Right renal cortex interstitium (tissue), 3 donors: ENCODE data around the gene PARN. TPM values are rescaled to one million over a fixed set of nuclear protein-coding genes. Genes with fewer than 3 reads are reported as not detected.
A peak's percentile ranks its signal among the peaks of the same experiment; 100 is the strongest.
"Not testable (repeated sequence)": the region's sequence is repeated elsewhere in the genome, so short reads cannot be mapped to it uniquely, and the experiment has no call there.

ENCODE experiments used
- DNase-seq, 3 donors: peaks; one replicate each; pipeline ENCODE4 v3.0.0-alpha.2; 2013; ENCODE audit warnings: low read depth in 3 of 3, low spot score in 2 of 3
- polyA plus RNA-seq, 3 donors: library from polyadenylated mRNA; unstranded; fragments of 120-200 nt; gene quantifications; one replicate each; pipeline ENCODE4 v1.2.1, GENCODE V29; 2013; ENCODE audit not compliant: insufficient read length in 3 of 3

Gene PARN
- polyA plus RNA-seq, 3 donors = 38.8 to 45.4 (median 38.9) TPM

- no peak for DNase-seq
Measured at GRCh38 chr16:14576532-14576931, 53.5 kb downstream of the PARN start.

DNA sequence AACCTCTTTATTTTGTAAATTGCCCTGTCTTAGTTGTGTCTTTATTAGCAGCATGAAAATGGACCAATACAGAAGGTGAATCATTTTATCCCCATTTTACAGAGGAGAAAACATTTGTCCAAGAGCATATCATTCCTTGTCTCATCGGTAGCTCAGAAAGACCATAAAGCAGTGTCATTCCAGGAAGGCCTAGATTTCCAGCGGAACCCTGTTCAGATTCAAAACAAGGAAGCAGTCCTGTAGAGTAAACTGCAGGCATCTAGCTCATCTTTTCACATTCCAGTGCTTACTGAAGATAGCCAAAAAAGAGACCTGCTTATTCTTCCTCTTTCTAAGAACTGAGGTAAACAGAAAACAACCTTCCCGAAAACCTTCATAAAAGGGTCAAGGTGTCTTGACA lies 54.0 kb downstream of the PARN start:
- no peak for DNase-seq

DNA sequence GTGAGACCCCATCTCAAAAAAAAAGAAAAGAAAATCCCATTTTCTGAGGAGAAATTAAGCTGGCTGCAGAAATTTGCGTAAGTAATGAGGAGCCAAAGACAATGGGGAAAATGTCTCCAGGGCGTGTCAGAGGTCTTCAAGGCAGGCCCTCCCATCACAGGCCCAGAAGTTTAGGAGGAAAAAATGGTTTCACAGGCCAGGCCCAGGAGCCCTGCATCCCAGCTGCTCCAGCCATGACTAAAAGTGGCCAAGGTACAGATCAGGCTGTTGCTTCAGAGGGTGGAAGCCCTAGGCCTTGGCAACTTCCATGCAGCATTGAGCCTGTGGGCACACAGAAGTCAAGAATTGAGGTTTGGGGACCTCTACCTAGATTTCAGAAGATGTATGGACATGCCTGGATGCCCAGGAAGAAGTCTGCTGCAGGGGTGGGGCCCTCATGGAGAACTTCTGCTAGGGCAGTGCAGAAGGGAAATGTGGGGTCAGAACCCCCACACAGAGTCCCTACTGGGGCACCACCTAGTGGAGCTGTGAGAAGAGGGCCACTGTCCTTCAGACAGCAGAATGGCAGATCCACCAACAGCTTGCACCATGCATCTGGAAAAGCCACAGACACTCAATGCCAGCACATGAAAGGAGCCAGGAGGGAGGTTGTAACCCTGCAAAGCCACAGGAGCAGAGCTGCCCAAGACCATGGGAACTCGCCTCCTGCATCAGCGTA lies 55.2 kb downstream of the PARN start:
- not testable (repeated sequence) for DNase-seq

DNA sequence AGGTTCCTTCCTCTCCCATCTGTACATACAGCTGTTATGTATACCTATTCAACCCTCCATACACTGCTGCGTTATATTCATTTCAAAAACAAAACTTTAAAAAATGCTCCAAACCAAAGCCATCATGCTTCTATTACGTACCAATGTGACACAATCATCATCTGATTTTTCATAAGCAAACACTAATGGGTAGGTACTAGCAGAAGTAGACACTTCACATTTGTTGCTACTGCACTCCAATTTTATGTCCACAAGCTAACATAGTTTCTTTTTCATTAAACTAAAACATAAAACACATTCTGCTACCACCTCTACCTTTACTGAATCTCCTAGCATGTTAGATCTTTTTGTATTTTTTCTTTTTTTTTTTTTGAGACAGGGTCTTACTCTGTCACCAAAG lies 57.5 kb downstream of the PARN start:
- no peak for DNase-seq

DNA sequence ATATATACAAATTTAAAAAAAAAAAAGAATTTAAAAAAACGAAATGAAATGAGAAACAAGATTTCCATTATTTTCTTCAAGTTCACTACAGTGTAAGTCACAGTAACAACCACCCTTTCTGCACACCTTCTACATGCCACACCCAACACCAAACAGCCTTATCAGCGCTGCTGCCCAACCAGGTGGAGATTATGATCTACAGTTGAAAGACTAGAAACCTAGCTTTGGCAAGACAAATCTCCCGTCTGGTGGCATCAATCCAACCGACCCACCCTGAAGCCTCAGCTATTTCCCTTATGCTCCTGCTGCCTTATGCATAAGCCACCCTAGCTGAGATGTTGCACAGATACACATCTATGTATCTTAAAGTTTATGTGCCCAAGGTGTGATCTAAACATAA lies 60.8 kb downstream of the PARN start:
- DNase-seq = no peak

DNA sequence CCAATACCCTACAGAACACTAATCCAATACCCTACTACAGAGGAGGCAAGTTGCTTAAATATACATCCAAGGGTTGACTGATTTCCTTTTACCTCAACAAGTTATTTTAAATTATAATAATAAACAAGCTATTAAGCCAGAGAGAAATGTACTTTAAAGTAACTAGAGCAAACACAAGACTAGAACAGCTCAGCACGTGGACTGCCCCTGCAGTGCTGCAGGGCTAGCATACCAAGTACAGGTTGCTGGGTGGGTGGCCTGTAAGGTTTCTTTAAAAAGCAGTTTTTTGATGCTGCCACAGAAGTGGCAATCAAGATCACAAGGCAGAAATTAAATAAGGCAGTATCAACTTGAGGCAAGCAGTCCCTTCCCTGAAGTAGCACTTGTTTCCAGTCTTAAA lies 63.5 kb downstream of the PARN start:
- no peak for DNase-seq

DNA sequence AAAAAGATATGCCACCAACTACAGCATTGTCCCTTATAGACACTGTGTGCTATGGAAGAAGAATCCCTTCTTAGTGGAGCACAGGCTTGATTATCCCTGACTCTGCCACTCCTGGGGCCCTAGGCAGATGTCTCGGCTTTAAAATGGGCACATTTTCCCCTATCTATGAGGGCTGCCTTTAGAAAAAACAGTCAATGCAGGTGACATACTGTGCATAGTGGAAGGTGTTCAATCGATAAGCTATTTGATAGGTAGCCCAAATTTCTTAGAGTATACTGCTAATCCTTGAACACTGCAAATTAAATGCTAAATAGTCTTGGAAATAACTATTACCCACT lies 64.4 kb downstream of the PARN start:
- no peak for DNase-seq

DNA sequence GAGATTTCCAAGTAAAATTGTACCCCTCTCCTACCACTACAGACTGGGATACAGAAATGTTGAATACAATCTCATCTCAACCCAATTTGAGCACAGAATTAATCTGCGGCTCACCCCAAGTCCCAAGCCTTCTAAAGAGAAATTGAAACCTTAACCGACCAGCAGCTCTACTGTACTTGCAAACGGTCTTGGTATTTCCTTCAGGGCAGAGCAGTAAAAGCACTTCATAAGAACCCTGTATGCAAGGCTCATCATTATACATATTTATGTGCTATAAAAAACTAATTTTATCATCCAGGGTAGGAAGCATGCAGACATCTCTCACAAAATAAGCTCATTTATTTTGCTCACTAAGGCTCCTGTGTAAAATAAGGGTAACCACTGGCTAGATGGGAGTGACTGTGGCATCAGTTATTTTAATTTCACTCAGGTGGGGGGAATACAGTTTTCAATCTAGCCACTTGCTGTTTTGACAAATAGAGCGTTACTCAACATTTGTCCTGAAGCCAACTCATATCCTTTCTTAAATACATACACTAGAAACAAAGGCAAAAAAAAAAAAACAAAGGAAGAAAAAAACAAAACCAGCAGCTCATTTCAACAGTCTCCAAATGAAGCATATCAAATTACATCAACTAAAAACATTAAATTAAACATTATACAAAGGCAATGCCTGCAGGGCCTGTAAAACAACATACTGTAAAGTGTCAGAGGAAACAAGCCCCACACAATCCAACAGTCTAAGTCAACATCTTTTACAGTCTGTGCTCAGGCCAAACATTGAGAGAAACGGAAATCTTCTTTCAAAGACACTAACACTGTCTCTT lies 65.0 kb downstream of the PARN start:
- DNase-seq = peak in 2 of 3 donors; percentile 12 to 15

DNA sequence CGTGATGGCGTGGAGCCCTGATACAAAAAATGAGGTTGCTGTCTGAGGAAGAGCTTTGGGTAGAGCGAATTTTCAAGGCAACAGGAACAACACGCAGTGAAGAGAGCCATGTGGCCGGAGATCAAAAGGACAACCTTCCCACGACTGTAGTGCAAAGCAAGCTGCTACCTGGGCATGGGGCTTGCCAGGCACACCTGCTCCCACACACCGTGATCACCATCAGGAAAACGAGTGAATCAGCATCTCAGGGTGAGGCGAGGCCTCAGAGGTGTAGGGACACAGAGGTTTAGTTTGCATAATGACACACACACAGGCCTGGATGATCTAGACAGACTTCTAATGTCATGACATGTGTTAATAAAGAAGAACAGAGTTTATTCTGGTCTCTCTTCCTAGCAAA lies 65.7 kb downstream of the PARN start:
- no peak for DNase-seq

- DNase-seq = no peak
Measured at GRCh38 chr16:14562691-14563491, 67.2 kb downstream of the PARN start.

DNA sequence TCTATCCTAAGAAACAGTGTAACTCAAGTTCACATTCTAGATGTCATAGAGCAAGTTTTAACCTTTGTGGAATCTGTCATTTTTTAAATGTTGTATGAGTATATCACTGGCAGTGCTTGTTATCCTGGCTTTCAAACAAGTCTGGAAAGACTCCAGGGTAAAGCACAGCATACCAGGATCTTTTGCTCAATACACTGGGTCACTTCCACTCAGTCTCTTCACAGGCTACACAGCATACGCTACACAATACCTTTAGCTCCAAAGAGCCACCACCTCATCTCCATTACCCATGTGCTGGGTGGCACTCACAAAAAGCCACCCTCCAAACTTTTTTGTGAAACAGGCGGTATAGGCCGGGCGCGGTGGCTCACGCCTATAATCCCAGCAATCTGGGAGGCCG lies 69.5 kb downstream of the PARN start:
- DNase-seq = no peak

DNA sequence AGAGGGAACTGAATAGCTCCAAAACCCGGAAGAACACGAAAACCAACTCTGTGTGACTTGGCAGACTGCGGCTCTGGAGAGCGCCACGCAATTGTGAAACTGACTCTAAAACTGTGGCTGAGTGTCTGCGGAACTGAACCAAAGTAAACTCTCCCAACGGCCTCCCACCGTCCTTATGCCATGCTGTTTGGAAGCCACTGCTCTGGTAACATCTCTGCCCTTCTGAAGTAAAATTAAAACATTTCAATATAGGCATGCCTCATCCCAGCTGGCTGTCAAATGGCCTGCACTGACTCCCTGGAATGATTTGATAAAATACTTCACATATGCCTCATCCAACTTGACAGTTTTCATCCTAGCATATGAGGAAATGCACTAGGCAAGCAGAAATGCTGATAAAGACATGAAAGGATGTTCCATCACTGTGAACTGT lies 70.2 kb downstream of the PARN start:
- no peak for DNase-seq

DNA sequence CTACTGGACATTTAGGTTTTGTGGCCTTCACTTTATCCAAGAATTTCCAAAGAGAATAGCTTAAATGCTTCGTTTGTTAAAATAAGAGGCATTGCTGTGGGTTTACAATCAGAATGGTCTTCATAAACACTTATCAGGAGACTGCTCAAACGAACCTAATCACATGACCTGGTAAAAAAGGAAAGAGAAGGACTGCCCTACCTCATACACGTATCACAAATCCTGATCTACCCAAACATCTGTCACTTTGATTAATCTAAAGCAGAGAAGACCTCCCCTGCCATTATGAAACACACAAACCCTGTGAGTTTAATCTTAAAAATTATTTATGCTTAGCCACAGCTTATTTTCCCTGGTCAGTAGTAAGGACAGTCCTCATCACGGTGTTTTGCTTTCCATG lies 76.6 kb downstream of the PARN start:
- no peak for DNase-seq

- DNase-seq = no peak
Measured at GRCh38 chr16:14549789-14550153, 80.3 kb downstream of the PARN start.

GRCh38 chr16:14548933-14549788 lies 80.9 kb downstream of the PARN start:
- DNase-seq = no peak

DNA sequence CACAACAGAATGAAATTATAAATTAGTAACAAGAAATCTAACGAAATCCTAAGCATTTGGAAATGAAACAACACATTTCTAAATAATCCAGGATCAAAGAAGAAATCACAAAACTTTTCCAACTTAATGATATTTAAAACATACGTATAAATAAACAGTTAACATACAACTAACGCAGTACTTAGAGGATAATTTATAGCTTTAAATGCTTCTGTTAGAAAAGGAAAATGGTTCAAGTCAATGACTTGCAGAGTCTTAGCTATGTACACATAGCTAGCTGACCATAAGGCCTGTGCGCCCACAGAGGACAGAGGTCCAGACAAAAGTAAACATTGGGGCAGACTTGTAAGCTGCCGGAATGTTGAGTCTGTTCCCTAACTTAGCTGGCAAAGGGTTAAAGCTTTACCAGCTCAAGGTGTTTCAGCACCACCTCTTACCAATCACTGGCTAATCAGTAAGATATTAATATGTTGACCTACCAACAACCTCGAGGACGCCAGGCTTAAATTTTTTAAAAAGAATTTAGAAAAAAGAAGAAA lies 84.6 kb downstream of the PARN start:
- no peak for DNase-seq

GRCh38 chr16:14544846-14545245 lies 85.2 kb downstream of the PARN start:
- DNase-seq = not testable (repeated sequence)

- DNase-seq = no peak
Measured at GRCh38 chr16:14539631-14540030, 90.4 kb downstream of the PARN start.

GRCh38 chr16:14539156-14539555 lies 90.9 kb downstream of the PARN start:
- no peak for DNase-seq

DNA sequence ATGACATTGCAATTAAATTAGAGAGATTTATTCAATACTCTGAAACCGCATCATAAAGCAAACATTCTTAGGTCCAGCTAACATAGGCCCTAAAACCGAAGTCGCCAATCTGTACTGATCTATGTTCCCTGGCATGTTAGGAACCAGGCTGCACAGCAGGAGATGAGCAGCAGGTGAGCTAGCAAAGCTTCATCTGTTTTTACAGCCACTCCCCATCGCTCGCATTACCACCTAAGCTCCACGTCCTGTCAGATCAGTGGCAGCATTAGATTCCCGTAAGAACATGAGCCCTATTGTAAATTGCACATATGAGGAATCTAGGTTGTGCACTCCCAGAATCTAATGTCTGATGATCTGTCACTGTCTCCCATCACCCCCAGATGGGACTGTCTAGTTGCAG lies 91.5 kb downstream of the PARN start:
- DNase-seq = no peak
